ENCODE data around the gene NAA38.

The NAA38 gene

GRCh38 chr17:7830616-7831015 lies 26.7 kb downstream of the NAA38 start:
- Histone ChIP-seq H3K36me3 (ENCODE audit: control insufficient read depth in 2 of 2, insufficient read depth in 1 of 2, low read length in 2 of 2) (no peaks in the 10 kb centered on the region), H3K9me3 (ENCODE audit: control insufficient read depth, insufficient read depth, low read depth, low read length) (no peaks in the 10 kb centered on the region), H3K4me3 (ENCODE audit: low read depth, low read length) (no peak overlapping the region), H3K4me1 (ENCODE audit: control insufficient read depth, insufficient read depth, low read length) (peaks cover 5% of the 10 kb centered on the region; the same call in 1 of the 2 replicates), H3K27ac (ENCODE audit: extremely low read depth, low read depth, low read length) (no peak overlapping the region)
- TF ChIP-seq ZNF510 (tag by site-specific recombination; IDR thresholded peaks at IDR 0.05; ENCODE audit: insufficient replicate concordance) (no peak), ZNF10 (tag by site-specific recombination; IDR thresholded peaks at IDR 0.05) (0 out of 2 replicates have a peak, but pooled peaks have one; percentile 19)
- CTCF ChIA-PET = interaction anchor here (0.6 to 1.9 kb wide), 5 partner anchors 28 to 227 kb away, joined by 3 to 5 read pairs (median 3); no protein-coding TSS in a partner anchor
- POLR2A ChIA-PET = interaction anchor here (1.1 to 6.1 kb wide), 2 partner anchors 11 to 26 kb away, joined by 3 to 42 read pairs; partner anchors contain the start of genes CYB5D1, NAA38 and TMEM88

GRCh38 chr17:7825206-7825990 lies 32.0 kb downstream of the NAA38 start:
- H3K4me1 ChIP-seq (ENCODE audit: control insufficient read depth, insufficient read depth, low read length) = no peaks in the 10 kb centered on the region
- POLR2A ChIA-PET = interaction anchor here (0.9 to 1.9 kb wide), 5 partner anchors 13 to 82 kb away, joined by 3 to 13 read pairs (median 3); partner anchors contain the start of gene NAA38
- TF ChIP-seq CTCF (tag by site-specific recombination; IDR thresholded peaks at IDR 0.05) (peak; percentile 73; the same call in 1 of the 2 replicates), ZNF830 (tag by site-specific recombination; IDR thresholded peaks at IDR 0.05; ENCODE audit: low read depth) (no peak), PRDM1 (tag by site-specific recombination; IDR thresholded peaks at IDR 0.05) (peak; percentile 93), ZNF148 (tag by site-specific recombination; IDR thresholded peaks at IDR 0.05; ENCODE audit: borderline replicate concordance) (no peak), ZNF747 (tag by site-specific recombination; IDR thresholded peaks at IDR 0.05) (no peak)
- no peaks in the 10 kb centered on the region for H3K9me3 ChIP-seq (ENCODE audit: control insufficient read depth, insufficient read depth, low read depth, low read length)
- no peak overlapping the region for H3K27ac ChIP-seq (ENCODE audit: extremely low read depth, low read depth, low read length)
- H3K36me3 ChIP-seq (ENCODE audit: control insufficient read depth in 2 of 2, insufficient read depth in 1 of 2, low read length in 2 of 2) = no peaks in the 10 kb centered on the region
- CTCF ChIA-PET = interaction anchor here (0.6 to 3.2 kb wide), 25 partner anchors 8 to 232 kb away, joined by 3 to 39 read pairs (median 4); partner anchors contain the start of genes CYB5D1, KDM6B and NAA38
- no peak overlapping the region for H3K4me3 ChIP-seq (ENCODE audit: low read depth, low read length)

- TF ChIP-seq ZNF792 (tag by site-specific recombination; IDR thresholded peaks at IDR 0.05) = no peak
- TF ChIP-seq ZNF184 (tag by site-specific recombination; IDR thresholded peaks at IDR 0.05) = no peak
- no peak for TF ChIP-seq ELK4 (IDR thresholded peaks at IDR 0.05; ENCODE audit: borderline replicate concordance, low read depth, low read length)
- no peak overlapping the region for H3K27ac ChIP-seq (ENCODE audit: extremely low read depth, low read depth, low read length)
- H3K4me3 ChIP-seq (ENCODE audit: low read depth, low read length) = no peak overlapping the region
- H3K9me3 ChIP-seq (ENCODE audit: control insufficient read depth, insufficient read depth, low read depth, low read length) = no peaks in the 10 kb centered on the region
- ChIA-PET CTCF (interaction anchor here (0.6 to 3.4 kb wide), 23 partner anchors 9 to 233 kb away, joined by 3 to 39 read pairs (median 4); partner anchors contain the start of genes CYB5D1, KDM6B, NAA38 and TMEM88), POLR2A (interaction anchor here (0.6 to 1.9 kb wide), 4 partner anchors 18 to 81 kb away, joined by 3 to 13 read pairs (median 7); partner anchors contain the start of gene NAA38)
- no peaks in the 10 kb centered on the region for H3K4me1 ChIP-seq (ENCODE audit: control insufficient read depth, insufficient read depth, low read length)
- H3K36me3 ChIP-seq (ENCODE audit: control insufficient read depth in 2 of 2, insufficient read depth in 1 of 2, low read length in 2 of 2) = no peaks in the 10 kb centered on the region
These were observed 33.1 kb downstream of the NAA38 start for GRCh38 chr17:7824021-7824924.

Data from HEK293 (cell line).